ENCODE results near the gene RGS1. TPM values are rescaled to one million over a fixed set of nuclear protein-coding genes. Genes with fewer than 3 reads are reported as not detected.

The RGS1 gene
- total RNA-seq, 1 experiment from 2014 or later, result not detected

DNA sequence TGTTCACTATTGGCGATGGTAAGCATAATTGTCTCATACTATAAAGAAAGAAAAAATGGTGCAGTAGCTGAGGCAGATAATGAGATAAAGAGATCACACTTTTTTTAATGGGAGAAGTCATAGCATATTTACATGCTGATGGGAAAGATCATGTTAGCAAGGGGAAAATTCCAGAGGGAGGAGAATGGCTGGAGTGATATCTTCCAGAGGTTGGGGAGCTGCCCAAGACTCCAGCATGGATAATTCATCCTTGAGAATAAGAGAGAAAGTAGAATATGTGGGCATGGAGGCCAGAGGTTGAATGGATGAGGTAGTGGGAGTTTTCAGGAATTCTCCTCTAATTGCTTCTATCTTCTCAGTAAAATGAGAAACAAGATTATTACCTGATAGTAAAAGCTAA, 45.8 kb upstream of the RGS1 start:
- H2BK12ac ChIP-seq (ENCODE audit: insufficient read length, low read depth, low read length), result no peak overlapping the region
- no peak overlapping the region for H3K9ac ChIP-seq (ENCODE audit: extremely low read depth, insufficient read length, low read length)

More for the DNA sequence above, 45.8 kb upstream of the RGS1 start:
- TF ChIP-seq, protein P1, sequence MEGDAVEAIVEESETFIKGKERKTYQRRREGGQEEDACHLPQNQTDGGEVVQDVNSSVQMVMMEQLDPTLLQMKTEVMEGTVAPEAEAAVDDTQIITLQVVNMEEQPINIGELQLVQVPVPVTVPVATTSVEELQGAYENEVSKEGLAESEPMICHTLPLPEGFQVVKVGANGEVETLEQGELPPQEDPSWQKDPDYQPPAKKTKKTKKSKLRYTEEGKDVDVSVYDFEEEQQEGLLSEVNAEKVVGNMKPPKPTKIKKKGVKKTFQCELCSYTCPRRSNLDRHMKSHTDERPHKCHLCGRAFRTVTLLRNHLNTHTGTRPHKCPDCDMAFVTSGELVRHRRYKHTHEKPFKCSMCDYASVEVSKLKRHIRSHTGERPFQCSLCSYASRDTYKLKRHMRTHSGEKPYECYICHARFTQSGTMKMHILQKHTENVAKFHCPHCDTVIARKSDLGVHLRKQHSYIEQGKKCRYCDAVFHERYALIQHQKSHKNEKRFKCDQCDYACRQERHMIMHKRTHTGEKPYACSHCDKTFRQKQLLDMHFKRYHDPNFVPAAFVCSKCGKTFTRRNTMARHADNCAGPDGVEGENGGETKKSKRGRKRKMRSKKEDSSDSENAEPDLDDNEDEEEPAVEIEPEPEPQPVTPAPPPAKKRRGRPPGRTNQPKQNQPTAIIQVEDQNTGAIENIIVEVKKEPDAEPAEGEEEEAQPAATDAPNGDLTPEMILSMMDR (conservative IDR thresholded peaks at IDR 0.05), result no peak
- Histone ChIP-seq H4K8ac (replicated peaks; ENCODE audit: insufficient read length, low read depth, low read length) (no peak overlapping the region), H2BK20ac (ENCODE audit: low read depth, low read length, poor library complexity, severe bottlenecking) (no peak overlapping the region), H3K18ac (ENCODE audit: insufficient read length, low read depth, low read length) (no peak overlapping the region), H3K79me1 (ENCODE audit: insufficient read depth, low read depth, low read length, poor library complexity, severe bottlenecking) (no peaks in the 10 kb centered on the region), H3K4me1 (ENCODE audit: insufficient read depth, low read length) (no peaks in the 10 kb centered on the region), H3K9me3 (ENCODE audit: control insufficient read depth, low read depth, low read length) (no peaks in the 10 kb centered on the region), H3K79me2 (ENCODE audit: insufficient read depth, low read length) (no peaks in the 10 kb centered on the region), H3K14ac (ENCODE audit: insufficient read depth, low read length) (no peak overlapping the region), H4K5ac (ENCODE audit: insufficient read length, low read depth, low read length) (no peak overlapping the region), H2BK5ac (ENCODE audit: insufficient read length, low read length) (no peak overlapping the region), H3K23ac (ENCODE audit: insufficient read length, low read depth, low read length) (no peak overlapping the region), H3K23me2 (ENCODE audit: insufficient read length, low read depth, low read length, poor library complexity, severe bottlenecking) (no peaks in the 10 kb centered on the region), H2BK15ac (ENCODE audit: low read depth, low read length) (no peak overlapping the region), H4K20me1 (ENCODE audit: control insufficient read depth, insufficient read depth, insufficient read length) (no peaks in the 10 kb centered on the region), H3K56ac (ENCODE audit: insufficient read length, low read depth, low read length) (no peak overlapping the region), H3K27ac (ENCODE audit: insufficient read length, low read depth, low read length) (no peak overlapping the region), H3K4ac (ENCODE audit: low read depth, low read length) (no peak overlapping the region), H2AK5ac (ENCODE audit: insufficient read length, low read length) (no peak overlapping the region), H2BK120ac (ENCODE audit: low read depth, low read length, poor library complexity, severe bottlenecking) (no peak overlapping the region), H4K91ac (ENCODE audit: insufficient read length, low read depth, low read length) (no peak overlapping the region), H3K27me3 (ENCODE audit: insufficient read depth, low read length) (no peaks in the 10 kb centered on the region), H2AFZ (ENCODE audit: low read length) (no peak overlapping the region), H3K4me2 (ENCODE audit: insufficient read depth, insufficient read length, low read length) (no peak overlapping the region), H3T11ph (ENCODE audit: low read length) (no peak overlapping the region)
- no peaks in the 10 kb centered on the region for H3K36me3 Mint-ChIP-seq (ENCODE audit: insufficient read depth in 1 of 3, low read depth in 3 of 3)
- no peak overlapping the region for H3K27ac Mint-ChIP-seq
- WGBS (ENCODE audit: extremely low coverage, insufficient read length, low lambda C conversion rate), result no CpG with 5 or more reads among the region's 1 CpG
- no peak overlapping the region for H3K4me3 Mint-ChIP-seq
- no peaks in the 10 kb centered on the region for H3K27me3 Mint-ChIP-seq (ENCODE audit: low read depth)
- peaks cover 2 to 4% of the 10 kb centered on the region in 2 experiments; a peak in 3 of 5 replicates for H3K9me3 Mint-ChIP-seq
- H3K4me1 Mint-ChIP-seq, result peaks cover 12 to 20% of the 10 kb centered on the region in 2 experiments
- DNase-seq, result no peak
